Measurements from ENCODE around the gene PIAS3.

The PIAS3 gene

DNA sequence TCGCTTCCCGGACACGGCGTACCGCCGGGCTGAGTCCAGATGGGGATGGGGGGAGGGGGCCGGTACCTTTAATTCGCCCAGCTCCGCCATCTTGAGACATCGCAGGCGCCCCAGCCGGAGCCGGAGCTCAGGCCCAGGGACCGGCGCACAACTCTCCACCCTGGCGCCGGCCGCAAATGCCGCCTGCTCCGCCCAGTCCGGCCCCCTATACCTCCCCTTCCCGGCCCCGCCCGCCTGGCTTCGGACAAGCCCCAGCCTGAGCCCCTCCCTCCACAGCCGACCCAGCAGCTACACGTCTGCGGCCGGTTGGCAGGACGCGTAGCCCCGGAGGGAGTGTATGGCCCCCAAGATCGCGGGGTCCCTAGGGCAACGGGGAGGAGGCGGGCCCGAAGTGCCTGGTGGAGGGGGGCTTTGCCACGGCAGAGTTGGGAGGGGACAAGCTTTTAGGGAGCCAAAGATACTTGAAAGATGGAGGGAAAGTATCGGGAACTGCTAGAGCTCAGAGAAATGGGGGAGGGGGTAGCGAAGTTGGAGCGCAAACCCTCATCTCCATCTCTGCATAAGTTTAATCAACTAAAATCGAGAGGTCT is at the start of gene PIAS3:
Gene PIAS3, minus strand, starts transcription at position 181 of the 590 bp plus-strand sequence. Its CDS starts 91 bp downstream, at position 90.
- DNase-seq (ENCODE audit: low read depth in 2 of 2), result peak; percentile 60 to 79

DNA sequence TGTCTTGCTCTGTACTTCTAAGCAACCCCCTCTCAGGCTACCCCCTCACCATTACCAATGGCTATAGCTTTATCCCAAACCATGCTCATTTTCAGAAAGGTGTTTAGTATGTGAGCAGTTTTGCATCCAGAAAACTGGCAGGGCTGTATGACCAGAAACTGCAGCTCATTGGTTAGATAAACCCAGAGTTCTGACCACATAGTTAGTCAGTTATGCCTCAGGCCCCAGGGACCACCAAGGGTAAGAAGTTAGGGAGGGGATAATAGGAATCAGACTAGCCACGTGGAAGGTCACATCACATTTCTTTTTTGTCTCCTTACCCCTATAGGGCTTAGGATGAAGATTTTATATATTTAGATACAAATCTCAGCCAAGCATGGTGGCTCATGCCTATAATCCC is 49.8 kb upstream of the PIAS3 start:
- no peak for DNase-seq (ENCODE audit: low read depth in 2 of 2)

DNA sequence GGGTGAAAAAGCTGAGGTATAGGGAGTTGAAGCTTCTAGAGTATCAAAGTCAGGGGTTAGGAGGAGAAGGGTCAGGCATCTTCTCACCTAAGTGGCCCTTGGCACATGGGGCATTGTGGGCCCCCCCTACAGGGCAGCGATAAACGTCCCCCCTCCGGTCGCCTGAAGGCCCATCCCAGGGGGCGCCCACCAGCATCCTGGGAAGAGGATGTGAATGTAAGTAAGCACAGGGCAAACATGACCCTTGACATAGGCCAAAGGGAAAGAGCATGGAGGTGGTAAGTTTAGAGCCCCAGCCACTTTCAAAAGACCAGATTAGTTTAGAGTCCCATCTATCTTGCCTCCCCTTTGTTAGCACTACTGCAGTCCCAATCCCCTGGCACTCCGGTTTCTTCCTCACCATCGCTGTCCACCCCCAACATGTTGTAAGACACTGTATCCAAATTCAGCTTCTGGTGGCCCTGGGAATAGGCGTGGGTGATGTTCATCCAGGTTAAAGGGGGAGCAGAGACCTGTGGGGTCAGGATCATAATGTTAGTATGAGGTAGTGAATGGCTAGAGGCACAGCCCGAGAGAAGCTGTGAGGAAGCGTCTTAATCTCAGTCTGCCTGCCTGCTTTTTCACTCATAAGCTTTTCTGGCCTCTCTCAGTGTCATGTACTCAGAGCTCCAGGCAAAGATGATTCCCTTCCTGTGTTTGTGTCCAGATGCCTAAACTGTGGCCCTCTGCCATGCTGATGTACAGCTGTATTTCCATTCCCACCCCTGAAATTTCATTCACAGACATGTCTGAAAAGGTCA is 48.3 kb upstream of the PIAS3 start:
- DNase-seq (ENCODE audit: low read depth in 2 of 2), result no peak

DNA sequence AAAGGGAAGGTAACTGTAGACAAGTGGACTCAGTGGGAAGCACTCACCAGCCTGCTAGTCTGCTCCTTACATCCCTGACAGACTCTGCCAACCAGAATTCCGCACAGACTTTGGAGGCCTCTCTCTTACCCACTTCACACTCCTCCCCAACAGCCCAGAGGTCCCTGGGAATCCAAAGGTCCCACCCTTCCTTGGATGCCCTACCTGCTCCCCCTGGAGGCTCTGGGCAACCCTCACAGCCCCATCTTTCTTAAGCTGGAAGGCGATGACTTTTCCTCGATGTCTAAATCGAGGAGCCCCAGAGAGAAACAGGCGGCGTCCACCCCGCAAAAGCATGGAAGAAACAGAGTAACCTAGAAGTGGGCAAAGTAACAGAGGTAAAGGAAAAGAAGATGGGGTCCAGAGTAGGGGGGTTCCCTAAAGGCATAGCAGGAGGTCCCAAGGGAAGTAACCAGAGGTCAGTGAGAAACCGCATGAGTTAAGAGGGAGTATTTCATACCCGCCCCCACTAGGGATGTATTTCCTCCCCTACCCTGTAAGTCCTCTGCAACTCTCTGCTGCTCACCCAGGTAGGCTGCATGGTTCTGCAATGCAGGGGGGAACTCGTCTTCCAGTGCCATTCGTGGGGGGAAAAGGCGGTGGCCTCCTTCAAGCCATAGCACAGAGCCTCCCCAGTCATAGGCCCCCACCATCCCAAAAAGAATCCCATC is 42.6 kb upstream of the PIAS3 start:
- DNase-seq (ENCODE audit: low read depth in 2 of 2), result no peak

DNA sequence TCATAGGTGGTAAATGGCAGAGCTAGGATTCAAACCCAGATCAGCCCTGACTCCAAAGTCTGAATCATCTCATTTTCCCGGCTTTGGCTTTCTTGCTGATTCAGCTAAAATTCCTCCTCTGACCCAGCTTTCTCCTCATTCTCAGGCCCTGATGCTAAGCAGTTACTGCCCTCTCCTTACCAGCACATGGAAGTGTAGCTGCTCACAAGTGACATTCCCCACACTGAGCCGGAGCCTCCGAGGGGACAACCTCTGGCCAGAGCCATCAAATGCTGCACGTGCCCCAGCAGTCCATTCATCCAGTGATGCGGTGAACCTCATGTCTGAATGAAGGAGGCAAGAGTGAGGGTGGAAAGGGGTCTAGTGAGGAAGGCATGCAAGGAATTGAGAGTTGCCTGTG is 39.9 kb upstream of the PIAS3 start:
- no peak for DNase-seq (ENCODE audit: low read depth in 2 of 2)

DNA sequence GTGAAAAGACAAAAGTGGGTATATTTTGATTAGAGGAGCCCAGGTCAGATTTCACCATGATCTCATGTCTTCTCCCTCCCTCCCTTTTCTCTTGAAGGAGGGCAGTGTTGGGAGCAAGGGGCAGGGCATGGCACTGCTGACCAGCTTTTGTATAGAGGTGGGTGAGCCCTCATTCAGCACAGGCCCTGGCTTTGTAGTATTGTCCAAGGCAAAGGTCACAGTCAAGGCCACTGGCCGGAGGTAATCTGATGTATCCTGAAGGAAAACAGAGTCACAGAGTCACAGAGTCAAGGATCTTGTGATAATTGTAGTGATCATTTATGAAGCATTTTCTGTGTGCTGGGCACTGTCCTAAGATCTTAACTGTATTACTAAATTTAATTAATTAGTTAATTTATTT is 39.1 kb upstream of the PIAS3 start:
- DNase-seq (ENCODE audit: low read depth in 2 of 2), result no peak

DNA sequence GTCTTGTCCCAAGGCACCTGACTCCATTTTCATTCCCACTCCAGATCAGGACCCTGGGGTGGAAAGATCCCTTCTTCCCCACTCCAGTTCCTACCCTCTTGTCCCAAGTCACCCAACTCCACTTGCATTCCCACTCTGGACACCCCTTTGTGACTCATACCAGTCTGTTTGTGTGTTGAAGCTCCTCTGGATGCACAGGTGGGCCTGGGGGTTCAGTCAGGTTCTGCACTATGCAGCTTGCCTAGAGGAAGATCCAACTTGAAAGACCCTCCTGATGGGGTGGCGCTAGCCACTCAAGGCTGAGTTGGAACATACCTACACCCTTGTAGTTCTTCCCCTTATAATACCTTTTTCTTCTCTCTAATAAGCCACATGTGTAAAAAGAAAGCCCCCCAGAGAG is 36.6 kb upstream of the PIAS3 start:
- no peak for DNase-seq (ENCODE audit: low read depth in 2 of 2)

DNA sequence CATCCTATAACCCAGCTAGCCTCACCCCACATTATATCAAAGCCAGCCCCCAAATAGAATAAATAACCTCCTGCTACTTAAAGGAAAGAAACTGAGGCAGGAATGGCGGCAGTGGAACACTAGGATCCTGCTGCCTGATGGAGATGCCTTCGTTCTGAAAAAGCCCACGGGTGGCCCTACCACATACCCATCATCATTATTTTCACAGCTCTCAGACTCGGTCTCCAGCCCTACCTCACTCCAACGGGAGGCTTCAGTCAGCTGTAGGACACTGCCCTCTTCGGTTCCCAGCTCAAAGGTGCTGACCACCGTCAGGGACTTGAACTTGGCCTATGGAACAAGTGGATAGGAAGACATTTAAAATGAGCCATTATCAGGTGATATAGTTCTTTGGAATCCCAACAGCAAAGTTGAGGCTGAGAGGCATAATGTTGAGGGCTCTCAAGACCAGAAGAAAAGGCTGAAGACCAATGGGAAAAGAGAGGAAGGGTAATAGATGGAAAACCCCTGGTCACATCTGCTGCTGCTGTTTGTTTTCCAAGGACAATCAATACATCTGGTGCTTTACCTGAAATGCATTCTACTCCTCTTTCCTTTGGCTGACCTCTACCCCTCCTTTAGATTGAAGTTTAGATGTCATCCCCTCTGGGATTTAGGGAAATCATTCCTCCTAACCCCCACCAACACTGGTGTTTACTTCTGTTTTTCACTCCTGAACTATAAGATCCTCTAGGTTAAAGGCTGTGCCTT is 34.6 kb upstream of the PIAS3 start:
- DNase-seq (ENCODE audit: low read depth in 2 of 2), result no peak

DNA sequence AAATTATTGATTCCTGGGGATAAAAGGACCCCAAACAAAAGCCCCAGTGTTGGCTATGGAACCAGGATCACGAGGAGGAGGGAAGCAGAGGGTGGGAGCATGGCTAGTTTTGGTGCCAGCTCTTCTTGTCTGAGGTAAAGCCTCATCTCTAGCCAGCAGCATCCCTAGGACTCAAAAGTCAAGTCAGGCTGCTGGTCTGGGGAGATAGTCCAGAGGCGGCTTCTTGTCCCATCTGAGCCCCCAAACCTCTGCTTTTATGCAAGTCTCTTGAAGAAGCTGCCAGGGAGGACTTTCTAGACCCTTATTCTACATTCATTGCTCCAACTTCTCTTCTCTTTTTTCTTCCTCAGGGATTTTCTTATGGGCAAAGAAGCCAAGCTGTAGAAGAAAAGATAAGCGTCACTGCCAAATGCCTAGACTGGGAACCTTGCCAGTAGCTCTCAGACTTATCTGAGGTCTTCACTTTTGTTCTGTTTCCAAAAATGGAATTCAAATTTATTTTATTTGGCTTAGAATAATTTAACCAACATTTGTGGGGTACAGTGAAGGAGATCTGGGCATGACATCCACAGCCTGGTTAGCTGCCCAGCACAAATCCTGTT is 33.7 kb upstream of the PIAS3 start:
- DNase-seq (ENCODE audit: low read depth in 2 of 2), result no peak

DNA sequence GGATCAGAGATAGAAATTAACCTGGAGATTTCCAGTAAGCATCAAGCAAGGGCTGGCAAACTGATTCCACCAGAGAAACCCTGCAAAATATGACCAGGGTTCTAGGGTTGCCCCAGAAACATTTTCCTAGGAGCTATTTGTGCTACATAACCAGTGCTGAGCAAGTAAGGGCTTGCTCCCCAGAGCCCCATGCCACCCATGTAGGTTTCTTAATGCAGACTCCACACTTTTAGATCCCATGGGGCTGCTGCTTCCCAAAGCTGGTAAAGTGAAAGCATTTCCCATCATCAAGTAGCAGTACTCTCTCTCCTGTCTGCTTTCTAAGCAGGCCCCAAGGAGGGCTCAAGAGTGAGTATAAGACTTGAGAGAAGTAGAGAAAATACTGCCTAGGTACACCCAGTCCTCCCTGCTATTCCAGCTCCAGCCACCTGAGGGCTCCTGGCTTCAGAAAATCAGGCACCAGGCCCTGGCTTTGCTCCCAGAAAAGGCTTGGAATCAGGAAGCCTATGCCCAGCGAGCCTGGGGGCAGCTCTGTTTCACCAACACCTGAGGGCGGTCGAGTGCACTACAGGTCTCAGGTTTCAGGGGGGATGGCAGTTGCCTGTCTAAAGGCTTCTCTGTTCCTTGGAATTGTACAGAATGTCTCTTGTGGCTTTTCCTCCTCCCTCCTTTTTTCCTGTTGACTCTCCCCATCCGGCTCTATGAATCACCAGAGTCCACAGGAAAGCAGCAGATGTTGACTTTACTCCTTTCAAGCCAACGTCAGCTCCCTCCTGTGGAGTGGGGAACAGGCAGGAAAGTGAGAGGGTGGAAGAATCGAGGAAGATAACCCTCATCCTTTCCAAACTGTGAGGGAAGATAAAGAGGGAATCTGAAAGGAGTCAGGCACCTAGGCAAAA is 33.0 kb upstream of the PIAS3 start:
- peak; percentile 24 to 48 for DNase-seq (ENCODE audit: low read depth in 2 of 2)

DNA sequence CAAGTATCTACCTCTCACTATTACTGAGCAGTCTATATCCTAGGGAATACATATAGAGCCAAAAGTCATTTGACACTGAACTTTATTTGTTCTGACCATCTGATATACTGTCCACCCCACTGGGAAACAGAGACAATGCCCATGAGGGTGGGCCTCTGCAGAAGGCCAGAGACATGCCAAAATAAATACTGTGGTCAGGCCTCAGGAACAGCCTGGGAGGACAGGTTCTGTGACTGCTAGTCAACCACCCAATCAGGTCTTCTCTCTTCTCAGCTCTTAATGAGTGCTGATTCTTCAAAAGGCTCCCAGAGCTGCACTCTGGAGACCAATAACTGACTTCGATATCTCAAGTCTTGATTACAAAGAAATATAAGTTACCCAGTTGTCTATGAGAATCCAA is 32.3 kb upstream of the PIAS3 start:
- no peak for DNase-seq (ENCODE audit: low read depth in 2 of 2)

DNA sequence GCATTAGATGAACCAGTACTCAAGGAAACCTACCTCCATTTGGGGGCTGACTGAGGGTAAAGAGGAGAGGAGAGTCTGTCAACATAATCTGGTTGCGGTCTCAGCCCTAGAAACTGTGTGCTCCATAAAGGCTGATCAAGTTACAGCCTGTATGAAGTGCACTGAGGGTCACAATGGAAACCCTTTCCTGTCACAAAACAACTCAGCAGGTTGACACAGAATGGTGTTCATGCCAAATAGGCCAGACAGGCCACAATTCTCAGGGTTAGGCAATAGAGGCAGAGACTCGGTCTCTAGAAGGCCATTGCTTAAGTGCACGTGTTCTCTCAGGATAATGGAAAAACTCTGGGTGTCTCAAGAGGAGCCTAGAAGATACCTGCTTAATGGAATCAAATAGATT is 30.8 kb upstream of the PIAS3 start:
- no peak for DNase-seq (ENCODE audit: low read depth in 2 of 2)

DNA sequence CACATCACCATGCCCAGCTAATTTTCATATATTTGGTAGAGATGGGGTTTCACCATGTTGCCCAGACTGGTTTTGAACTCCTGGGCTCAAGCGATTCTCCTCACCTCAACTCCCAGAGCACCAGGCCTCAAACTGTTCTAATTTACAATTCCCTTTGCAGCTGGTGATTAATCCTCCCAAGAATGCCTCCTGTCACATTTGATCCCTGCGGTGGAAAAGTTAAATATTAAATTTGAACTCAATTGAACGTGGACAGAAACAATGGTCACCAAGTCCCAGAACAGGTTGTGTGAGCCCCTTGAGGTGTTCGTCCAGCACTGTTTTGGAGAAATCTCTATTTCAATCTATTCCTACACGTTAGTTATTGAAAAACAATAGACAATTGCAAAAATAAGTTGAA is 28.8 kb upstream of the PIAS3 start:
- DNase-seq (ENCODE audit: low read depth in 2 of 2), result no peak

DNA sequence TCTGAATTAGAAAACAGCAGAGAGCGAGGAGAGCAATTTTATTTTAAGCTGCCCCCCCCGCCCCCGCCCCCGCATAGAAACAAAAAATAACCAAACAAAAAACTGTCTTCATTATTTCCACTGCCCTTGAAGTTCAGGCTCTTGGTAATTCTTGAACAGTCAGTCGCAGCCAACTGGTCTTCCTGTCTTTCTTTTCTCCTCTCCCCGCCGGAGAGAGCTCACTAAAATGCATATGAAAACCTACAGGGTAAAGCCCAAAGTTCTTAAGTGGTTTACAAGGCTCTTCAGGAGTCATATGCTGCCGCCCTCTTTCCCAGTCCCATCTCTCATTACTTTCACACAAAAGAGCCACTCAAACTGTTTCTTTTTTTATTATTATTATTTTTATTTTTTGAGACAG is 27.9 kb upstream of the PIAS3 start:
- no peak for DNase-seq (ENCODE audit: low read depth in 2 of 2)

DNA sequence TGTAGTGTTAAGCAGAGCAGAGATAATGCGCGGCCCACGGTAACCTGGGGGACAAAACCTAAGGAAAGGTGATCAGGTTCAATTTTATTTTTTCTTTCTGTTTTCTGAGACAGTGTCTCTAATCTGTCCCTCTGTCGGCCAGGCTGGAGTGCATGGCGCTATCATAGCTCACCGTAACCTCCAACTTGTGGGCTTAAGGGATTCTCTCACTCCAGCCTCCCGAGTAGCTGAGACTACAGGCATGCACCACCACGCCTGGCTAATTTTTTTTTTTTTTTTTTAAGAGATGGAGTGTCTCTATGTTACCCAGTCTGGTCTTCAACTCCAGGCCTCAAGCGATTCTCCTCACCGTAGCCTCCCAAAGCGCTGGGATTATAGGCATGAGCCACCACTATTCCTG is 27.5 kb upstream of the PIAS3 start:
- no peak for DNase-seq (ENCODE audit: low read depth in 2 of 2)

DNA sequence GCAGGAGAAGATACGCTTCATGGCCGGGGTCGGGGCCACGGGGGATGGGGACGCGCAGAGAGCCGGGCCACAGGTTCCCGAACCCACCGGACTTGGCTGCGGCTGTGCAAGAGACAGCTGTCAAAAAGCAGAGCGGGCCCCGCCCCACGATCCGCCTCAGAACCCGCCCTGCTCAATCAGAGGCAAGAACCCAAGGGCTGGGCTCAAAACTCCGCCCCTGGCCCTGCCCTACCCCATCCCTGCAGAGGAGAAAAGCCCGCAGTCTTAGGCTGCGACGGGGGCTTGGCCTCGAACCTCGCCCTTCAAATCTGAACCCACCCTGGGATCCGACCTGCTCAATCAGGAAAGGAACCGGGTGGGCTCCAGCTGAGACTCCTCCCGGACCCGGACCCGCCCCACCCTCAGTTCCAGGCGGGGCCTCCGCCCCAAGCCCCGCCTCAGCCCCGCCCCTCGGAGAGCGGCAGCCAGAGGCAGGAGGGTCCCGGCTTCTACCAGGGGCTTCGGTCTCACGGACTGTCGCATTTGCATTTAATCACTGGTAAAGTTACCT is 26.9 kb upstream of the PIAS3 start, which contains the start of gene ANKRD35:
Gene ANKRD35, minus strand, starts transcription at position 129 of the 550 bp plus-strand sequence. Its CDS starts 108 bp downstream, at position 21.
- peak; percentile 74 to 85 for DNase-seq (ENCODE audit: low read depth in 2 of 2)

DNA sequence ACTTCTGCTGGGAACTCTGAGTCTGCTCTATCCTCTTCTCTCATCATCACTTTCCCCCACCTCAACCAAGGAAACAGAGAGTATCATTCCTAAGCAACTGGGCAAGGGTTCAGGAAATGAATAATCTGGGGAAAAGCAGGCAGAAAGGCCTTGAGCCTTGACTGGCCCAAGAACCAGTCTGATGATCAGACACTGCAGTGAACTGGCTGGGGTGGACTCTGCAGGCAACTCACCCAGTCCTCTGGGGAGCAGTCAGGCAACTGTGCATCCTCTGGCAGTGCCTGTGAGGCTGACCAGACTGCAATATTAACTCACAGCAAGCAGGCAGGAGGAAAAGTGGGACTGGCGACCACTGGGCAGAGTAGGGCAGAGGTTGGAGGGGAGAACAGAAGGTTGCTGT is 25.8 kb upstream of the PIAS3 start:
- no peak for DNase-seq (ENCODE audit: low read depth in 2 of 2)

DNA sequence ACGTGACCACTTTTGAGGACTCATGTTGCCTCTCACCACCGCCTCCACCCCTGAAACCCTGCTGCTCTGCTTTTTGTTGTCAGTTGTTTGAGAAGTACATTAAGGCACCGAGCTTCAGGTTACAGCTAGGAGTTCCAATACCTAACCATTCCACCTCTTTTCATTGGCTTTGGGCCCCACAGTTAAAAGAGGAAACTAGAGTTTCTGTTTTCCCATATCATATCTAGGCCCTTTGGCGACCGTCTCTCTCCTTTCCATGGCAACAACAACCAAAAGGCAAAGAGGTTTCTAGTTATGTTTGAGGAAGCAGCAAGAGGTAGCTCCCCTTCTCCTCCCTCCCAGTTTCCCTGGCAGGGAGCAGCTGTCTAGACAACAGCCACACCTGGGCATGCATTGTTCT is 20.9 kb upstream of the PIAS3 start:
- DNase-seq (ENCODE audit: low read depth in 2 of 2), result no peak

DNA sequence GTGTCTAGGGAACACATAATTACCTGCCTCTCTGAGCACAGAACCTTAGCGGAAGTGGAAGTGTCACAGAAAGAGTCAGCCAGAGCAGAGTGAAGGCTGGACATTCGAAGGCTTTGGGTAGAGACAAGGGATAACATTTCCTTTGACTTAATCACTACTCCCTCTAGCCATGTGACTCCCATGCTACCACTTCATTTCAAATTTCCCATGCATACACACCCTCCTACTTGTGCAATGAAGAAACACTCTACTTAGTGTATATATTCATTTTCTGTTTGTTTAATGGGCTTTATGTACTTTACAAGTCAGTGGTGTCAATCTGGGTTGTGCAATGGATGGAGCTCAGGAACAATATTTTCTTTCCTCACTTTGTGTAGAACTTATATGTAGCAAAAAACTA is 19.8 kb upstream of the PIAS3 start:
- DNase-seq (ENCODE audit: low read depth in 2 of 2), result no peak

DNA sequence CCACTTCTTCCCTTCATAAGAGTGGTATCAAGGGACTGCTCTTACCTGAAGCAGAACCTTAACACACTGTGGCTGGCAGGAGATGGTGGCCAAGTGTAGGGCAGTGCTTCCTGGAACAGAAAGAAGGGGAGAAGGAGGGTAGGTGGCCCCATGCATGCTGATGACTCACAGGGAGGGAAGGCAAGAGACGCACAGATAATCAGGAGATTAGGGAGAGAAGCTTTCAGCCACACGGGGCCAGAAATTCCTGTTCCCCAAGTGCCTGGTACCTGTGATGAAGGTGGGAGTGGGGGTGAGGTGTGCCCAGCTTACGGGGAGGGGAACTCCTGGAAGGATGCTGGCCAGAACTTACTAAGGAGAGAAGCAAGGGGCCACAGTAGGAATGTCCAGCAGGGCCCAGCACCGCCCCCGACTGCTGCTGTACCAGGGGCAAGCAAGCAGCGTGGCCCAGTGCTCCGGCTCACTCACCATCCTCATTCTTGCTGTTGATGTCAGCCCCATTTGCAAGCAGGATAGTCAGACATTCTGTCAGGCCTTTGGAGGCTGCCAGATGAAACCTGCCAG is 19.1 kb upstream of the PIAS3 start:
- DNase-seq (ENCODE audit: low read depth in 2 of 2), result no peak
